CD14-positive monocyte (primary cell): ENCODE results near the gene AFF1. TPM values are rescaled to one million over a fixed set of nuclear protein-coding genes. Genes with fewer than 3 reads are reported as not detected.
A peak's percentile ranks its signal among the peaks of the same experiment; 100 is the strongest.
"Not testable (repeated sequence)": the region's sequence is repeated elsewhere in the genome, so short reads cannot be mapped to it uniquely, and the experiment has no call there.

Experiments used
- DNase-seq, 3 donors: peaks; one replicate each; pipeline ENCODE4 v3.0.0-alpha.2; 2011 to 2022
- H2AFZ ChIP-seq: 2 replicates; pipeline ENCODE4 v1.6.0; 2012; ENCODE audit warnings: mild to moderate bottlenecking, low read depth, low read length, inconsistent platforms; ENCODE audit not compliant: insufficient read depth, poor library complexity, severe bottlenecking
- H3K27ac ChIP-seq, 2 donors: 1 replicate in 1 of 2; 2 replicates in 1 of 2; pipeline ENCODE4 v1.5.1; 2012 to 2013; ENCODE audit warnings: low read length in 2 of 2, control low read depth in 1 of 2, inconsistent platforms in 1 of 2, low read depth in 1 of 2, mild to moderate bottlenecking in 1 of 2
- H3K27me3 ChIP-seq, 2 donors: one replicate each; pipeline versions ENCODE4 v1.6.0 to v1.6.1; 2011 to 2013; ENCODE audit warnings: low read length in 2 of 2; ENCODE audit not compliant: control insufficient read depth in 2 of 2, insufficient read depth in 2 of 2
- H3K36me3 ChIP-seq, 2 donors: replicated peaks in 1 of 2; 1 replicate in 1 of 2; 2 replicates in 1 of 2; pipeline versions ENCODE4 v1.5.1 to v1.6.1; 2012 to 2013; ENCODE audit warnings: low read length in 2 of 2, control low read depth in 1 of 2, inconsistent platforms in 1 of 2, mild to moderate bottlenecking in 1 of 2; ENCODE audit not compliant: insufficient read depth in 2 of 2, control insufficient read depth in 1 of 2
- H3K4me1 ChIP-seq, 2 donors: 1 replicate in 1 of 2; 2 replicates in 1 of 2; pipeline versions ENCODE4 v1.5.1 to v1.6.1; 2012 to 2013; ENCODE audit warnings: low read length in 2 of 2, control low read depth in 1 of 2, inconsistent platforms in 1 of 2, mild to moderate bottlenecking in 1 of 2, moderate library complexity in 1 of 2; ENCODE audit not compliant: insufficient read depth in 2 of 2, control insufficient read depth in 1 of 2
- H3K4me2 ChIP-seq: replicated peaks from 2 replicates; pipeline ENCODE3; 2012; ENCODE audit warnings: low read length, moderate library complexity, mild to moderate bottlenecking; ENCODE audit not compliant: poor library complexity, severe bottlenecking; ENCODE audit errors: extremely low read depth
- H3K4me3 ChIP-seq, 3 experiments: fragments of 200-600 bp in 1 of 3; sonication (generic) in 1 of 3; replicated peaks in 1 of 3; 1 replicate in 2 of 3; 2 replicates in 1 of 3; pipeline ENCODE4 v1.5.1; 2011 to 2013; ENCODE audit warnings: low read length in 3 of 3, mild to moderate bottlenecking in 3 of 3, control low read depth in 2 of 3, low read depth in 2 of 3, inconsistent platforms in 1 of 3, moderate library complexity in 1 of 3
- H3K79me2 ChIP-seq: 2 replicates; pipeline ENCODE4 v1.6.0; 2012; ENCODE audit warnings: mild to moderate bottlenecking, control low read depth, inconsistent platforms, low read length, moderate library complexity; ENCODE audit not compliant: insufficient read depth
- H3K9ac ChIP-seq: 2 replicates; pipeline ENCODE4 v1.6.0; 2017; ENCODE audit warnings: low read length, mild to moderate bottlenecking; ENCODE audit not compliant: insufficient read depth, poor library complexity, severe bottlenecking
- H3K9me3 ChIP-seq, 2 donors: replicated peaks in 1 of 2; 1 replicate in 1 of 2; 2 replicates in 1 of 2; pipeline versions ENCODE4 v1.5.1 to v1.6.1; 2012 to 2013; ENCODE audit warnings: low read length in 2 of 2, control low read depth in 1 of 2; ENCODE audit not compliant: control insufficient read depth in 1 of 2, insufficient read depth in 1 of 2
- H4K20me1 ChIP-seq: 2 replicates; pipeline ENCODE4 v1.6.0; 2012; ENCODE audit warnings: mild to moderate bottlenecking, low read length, control low read depth, moderate library complexity; ENCODE audit not compliant: insufficient read depth
- H3K27ac Mint-ChIP-seq, 7 donors: one replicate each; pipeline ENCODE4 v1.8.0; 2020; ENCODE audit warnings: mild to moderate bottlenecking in 7 of 7, mixed read lengths in 7 of 7, moderate library complexity in 6 of 7, inconsistent platforms in 2 of 7
- H3K27me3 Mint-ChIP-seq, 3 donors: one replicate each; pipeline ENCODE4 v1.8.0; 2021 to 2022; ENCODE audit warnings: low read depth in 3 of 3, mild to moderate bottlenecking in 3 of 3, mixed read lengths in 3 of 3, moderate library complexity in 3 of 3, inconsistent platforms in 1 of 3
- H3K36me3 Mint-ChIP-seq, 2 donors: one replicate each; pipeline ENCODE4 v1.8.0; 2020; ENCODE audit warnings: mixed read lengths in 2 of 2, inconsistent platforms in 1 of 2, mild to moderate bottlenecking in 1 of 2
- H3K4me1 Mint-ChIP-seq: one replicate; pipeline ENCODE4 v1.8.0; 2020; ENCODE audit warnings: mild to moderate bottlenecking, mixed read lengths
- H3K4me3 Mint-ChIP-seq, 2 donors: one replicate each; pipeline ENCODE4 v1.8.0; 2020; ENCODE audit warnings: mild to moderate bottlenecking in 2 of 2, mixed read lengths in 2 of 2, moderate library complexity in 1 of 2
- H3K9me3 Mint-ChIP-seq, 7 donors: one replicate each; pipeline ENCODE4 v1.8.0; 2020 to 2022; ENCODE audit warnings: mixed read lengths in 7 of 7, mild to moderate bottlenecking in 6 of 7, moderate library complexity in 6 of 7, inconsistent platforms in 2 of 7
- WGBS: methylation state at CpG from one replicate; pipeline ENCODE4 v1.1.5; 2013; ENCODE audit warnings: missing lambda C conversion rate; ENCODE audit not compliant: insufficient coverage; 5-methylcytosine and 5-hydroxymethylcytosine counted together
- intact Hi-C, 2 donors: fragments of 100-400 bp; cut with micrococcal nuclease; formaldehyde crosslinking; loops; one replicate each; pipeline versions ENCODE4 v1.15.0 to v1.15.1; 2023
- polyA plus RNA-seq, 3 donors: library from polyadenylated mRNA; depleted of rRNA in 1 of 3; unstranded in 2 of 3; stranded (reverse) in 1 of 3; fragments of 300-500 nt in 2 of 3; fragments of >200 nt in 1 of 3; fragmentation: Illumina TruSeq in 2 of 3; gene quantifications; 1 replicate in 2 of 3; 2 replicates in 1 of 3; pipeline ENCODE4 v1.2.3, GENCODE V29; 2012 to 2021
- TF ChIP-seq, protein P1 (sequence below): fragments of 200-600 bp; IDR thresholded peaks from one replicate; pipeline ENCODE4 v1.8.0; 2022; ENCODE audit warnings: antibody characterized with exemption, mild to moderate bottlenecking

The AFF1 gene
- polyA plus RNA-seq, 3 donors: 7.5 to 20.9 (median 16.3) TPM

DNA sequence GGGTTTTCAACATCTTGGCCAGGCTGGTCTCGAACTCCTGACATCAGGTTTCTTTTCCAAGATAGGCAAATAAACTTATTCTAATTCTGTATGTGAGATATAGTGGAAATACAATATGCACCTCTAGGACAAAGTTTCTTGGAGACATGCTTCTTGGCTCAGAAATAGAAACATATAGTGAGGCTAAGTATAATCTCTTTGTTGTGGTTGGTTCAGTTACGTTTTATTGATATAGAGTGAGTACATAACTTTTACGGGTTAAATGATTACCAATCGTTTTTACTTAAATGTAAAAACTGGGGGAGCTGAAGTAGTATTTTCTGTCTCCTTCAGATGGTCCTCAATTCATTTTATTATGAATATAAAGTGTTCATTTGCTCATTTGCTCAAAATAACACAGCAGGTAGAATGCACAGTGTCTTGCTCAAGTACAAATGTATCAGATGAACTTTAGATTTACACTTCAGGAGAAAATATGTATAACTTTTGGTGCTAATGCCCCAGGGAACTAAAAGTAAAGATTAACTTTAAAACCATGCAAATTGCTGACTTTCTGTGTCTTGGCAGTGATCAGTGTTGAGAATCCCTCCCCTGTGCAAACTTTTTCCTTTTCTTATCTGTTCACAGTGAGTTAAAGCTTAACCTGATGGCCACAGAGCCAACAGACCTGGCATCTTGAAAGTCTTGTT is 77.6 kb downstream of the AFF1 start:
- WGBS: no CpG with 5 or more reads among the region's 4 CpGs
- H3K9ac ChIP-seq: no peak overlapping the region
- intact Hi-C loops: no loop called here
- no peak overlapping the region for H2AFZ ChIP-seq
- H4K20me1 ChIP-seq: peaks cover 50% of the 10 kb centered on the region
- Mint-ChIP-seq H3K27me3 (no peaks in the 10 kb centered on the region), H3K4me1 (peaks cover 83% of the 10 kb centered on the region), H3K36me3 (no peaks in the 10 kb centered on the region), H3K9me3 (no peaks in the 10 kb centered on the region), H3K4me3 (no peak overlapping the region), H3K27ac (peak overlapping the region in 3 of 7 donors; percentile 26 to 76 (median 71))
- TF ChIP-seq, protein P1, sequence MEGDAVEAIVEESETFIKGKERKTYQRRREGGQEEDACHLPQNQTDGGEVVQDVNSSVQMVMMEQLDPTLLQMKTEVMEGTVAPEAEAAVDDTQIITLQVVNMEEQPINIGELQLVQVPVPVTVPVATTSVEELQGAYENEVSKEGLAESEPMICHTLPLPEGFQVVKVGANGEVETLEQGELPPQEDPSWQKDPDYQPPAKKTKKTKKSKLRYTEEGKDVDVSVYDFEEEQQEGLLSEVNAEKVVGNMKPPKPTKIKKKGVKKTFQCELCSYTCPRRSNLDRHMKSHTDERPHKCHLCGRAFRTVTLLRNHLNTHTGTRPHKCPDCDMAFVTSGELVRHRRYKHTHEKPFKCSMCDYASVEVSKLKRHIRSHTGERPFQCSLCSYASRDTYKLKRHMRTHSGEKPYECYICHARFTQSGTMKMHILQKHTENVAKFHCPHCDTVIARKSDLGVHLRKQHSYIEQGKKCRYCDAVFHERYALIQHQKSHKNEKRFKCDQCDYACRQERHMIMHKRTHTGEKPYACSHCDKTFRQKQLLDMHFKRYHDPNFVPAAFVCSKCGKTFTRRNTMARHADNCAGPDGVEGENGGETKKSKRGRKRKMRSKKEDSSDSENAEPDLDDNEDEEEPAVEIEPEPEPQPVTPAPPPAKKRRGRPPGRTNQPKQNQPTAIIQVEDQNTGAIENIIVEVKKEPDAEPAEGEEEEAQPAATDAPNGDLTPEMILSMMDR: no peak
- H3K27ac ChIP-seq: peak overlapping the region in 1 of 2 donors; percentile 39
- H3K4me2 ChIP-seq: no peak overlapping the region
- no peak for DNase-seq
- H3K4me1 ChIP-seq: peaks cover 63 to 85% of the 10 kb centered on the region in 2 donors
- H3K36me3 ChIP-seq: no peaks in the 10 kb centered on the region
- H3K79me2 ChIP-seq: peaks cover 100% of the 10 kb centered on the region
- no peaks in the 10 kb centered on the region for H3K27me3 ChIP-seq
- H3K9me3 ChIP-seq: no peaks in the 10 kb centered on the region
- H3K4me3 ChIP-seq: no peak overlapping the region

DNA sequence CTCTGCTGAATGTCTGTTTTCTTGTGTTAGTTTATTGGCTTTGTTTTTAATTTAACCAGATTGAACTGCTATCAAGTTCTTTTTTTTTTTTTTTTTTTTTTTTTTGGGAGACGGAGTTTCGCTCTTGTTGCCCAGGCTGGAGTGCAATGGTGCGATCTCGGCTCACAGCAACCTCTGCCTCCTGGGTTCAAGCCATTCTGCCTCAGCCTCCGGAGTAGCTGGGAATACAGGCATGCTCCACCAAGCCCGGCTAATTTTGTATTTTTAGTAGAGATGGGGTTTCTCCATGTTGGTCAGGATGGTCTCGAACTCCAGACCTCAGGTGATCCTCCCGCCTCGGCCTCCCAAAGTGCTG is 78.1 kb downstream of the AFF1 start:
- 100% methylated on average over 2 of the region's 9 CpGs for WGBS
- H3K9me3 Mint-ChIP-seq, H3K36me3 Mint-ChIP-seq, H3K4me3 ChIP-seq, intact Hi-C loops, H3K27me3 Mint-ChIP-seq, H3K4me3 Mint-ChIP-seq, H3K9ac ChIP-seq, H3K36me3 ChIP-seq, DNase-seq, H3K27me3 ChIP-seq, H2AFZ ChIP-seq, H3K4me2 ChIP-seq, H3K9me3 ChIP-seq: not testable (repeated sequence)
- H3K27ac Mint-ChIP-seq: peak overlapping the region in 3 of 7 donors; percentile 20 to 57 (median 26)
- Histone ChIP-seq H3K4me1 (peaks cover 63 to 85% of the 10 kb centered on the region in 2 donors), H3K79me2 (peaks cover 100% of the 10 kb centered on the region), H3K27ac (peak overlapping the region in 1 of 2 donors; percentile 39), H4K20me1 (peaks cover 55% of the 10 kb centered on the region)
- peaks cover 84% of the 10 kb centered on the region for H3K4me1 Mint-ChIP-seq
